T-helper 2 cell (primary cell): Measurements from ENCODE around the gene LARP4.

ENCODE experiments used
- DNase-seq, 5 experiments: peaks; one replicate each; pipeline versions ENCODE4 v3.0.0 to v3.0.0-alpha.2; 2012 to 2022

The LARP4 gene

GRCh38 chr12:50527359-50527726, 126.7 kb downstream of the LARP4 start:
- no peak for DNase-seq

- peak in 1 of 5 experiments; percentile 73 for DNase-seq
Measured at GRCh38 chr12:50528800-50529199, 128.1 kb downstream of the LARP4 start.

GRCh38 chr12:50529345-50529744, 128.7 kb downstream of the LARP4 start:
- no peak for DNase-seq
